MV-4-11 (cell line): ENCODE results near the gene NF1.
"Not testable (repeated sequence)": the region's sequence is repeated elsewhere in the genome, so short reads cannot be mapped to it uniquely, and the experiment has no call there.

ENCODE experiments used
- DNase-seq: peaks from one replicate; lab custom pipeline; 2025; lab: John Stamatoyannopoulos, UW

The NF1 gene

GRCh38 chr17:31132977-31133376 is 38.2 kb downstream of the NF1 start:
- DNase-seq: no peak

DNA sequence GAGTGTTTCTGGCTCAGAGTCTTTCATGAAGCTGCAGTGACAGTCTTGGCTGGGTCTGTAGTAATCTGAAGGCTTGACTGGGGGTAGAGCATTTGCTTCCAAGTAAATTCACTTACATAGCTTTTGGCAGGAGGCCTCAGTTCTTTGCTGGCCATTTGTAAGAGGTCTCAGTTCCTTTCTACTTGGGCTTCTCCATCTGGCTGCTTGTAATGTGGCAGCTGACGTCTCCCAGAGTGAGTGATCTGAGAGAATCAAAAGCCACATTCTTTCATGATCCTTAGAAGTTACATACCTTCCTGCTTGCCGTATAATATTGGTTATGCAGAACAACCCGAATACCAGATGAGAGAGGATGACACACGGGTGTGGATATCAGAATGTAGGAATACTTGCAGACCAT is 39.8 kb downstream of the NF1 start:
- DNase-seq: no peak

DNA sequence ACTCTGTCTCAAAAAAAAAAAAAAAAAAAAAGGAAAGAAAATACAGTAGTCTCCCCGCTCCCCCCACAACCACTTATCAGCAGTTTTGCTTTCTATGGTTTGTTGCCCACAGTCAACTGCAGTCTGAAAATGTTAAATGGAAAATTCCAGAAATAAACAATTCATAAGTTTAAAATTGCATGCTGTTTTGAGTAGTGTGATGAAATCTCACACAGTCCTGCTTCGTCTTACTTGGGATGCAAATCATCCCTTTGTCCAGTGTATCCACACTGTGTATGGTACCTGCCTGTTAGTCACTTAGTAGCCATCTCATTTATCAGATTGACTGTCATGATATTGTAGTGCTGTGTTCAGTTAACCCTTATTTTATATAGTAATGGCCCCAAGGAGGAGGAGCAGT is 41.5 kb downstream of the NF1 start:
- DNase-seq: no peak

DNA sequence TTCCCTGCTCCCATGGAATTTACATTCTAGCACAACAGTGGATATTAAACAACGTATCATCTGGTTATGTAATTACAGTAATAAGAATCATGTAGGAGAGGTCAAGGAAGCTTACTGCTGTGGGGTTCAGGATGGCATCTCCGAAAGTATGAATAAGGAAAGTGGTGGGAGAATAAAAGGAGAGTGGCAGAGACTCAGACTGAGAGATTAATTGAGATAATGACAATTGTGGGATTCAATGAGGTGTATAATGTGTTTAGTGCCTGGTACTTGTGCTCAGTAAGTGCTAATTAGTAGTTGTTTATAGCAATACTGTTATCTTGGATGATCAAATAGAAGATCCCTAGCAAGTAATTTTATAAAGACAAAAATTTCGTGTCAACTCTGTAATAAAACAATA is 45.3 kb downstream of the NF1 start:
- no peak for DNase-seq

GRCh38 chr17:31144428-31144827 is 49.7 kb downstream of the NF1 start:
- no peak for DNase-seq

- no peak for DNase-seq
Measured at GRCh38 chr17:31144836-31145235, 50.1 kb downstream of the NF1 start.

- no peak for DNase-seq
Measured at GRCh38 chr17:31147507-31148202, 52.9 kb downstream of the NF1 start.

DNA sequence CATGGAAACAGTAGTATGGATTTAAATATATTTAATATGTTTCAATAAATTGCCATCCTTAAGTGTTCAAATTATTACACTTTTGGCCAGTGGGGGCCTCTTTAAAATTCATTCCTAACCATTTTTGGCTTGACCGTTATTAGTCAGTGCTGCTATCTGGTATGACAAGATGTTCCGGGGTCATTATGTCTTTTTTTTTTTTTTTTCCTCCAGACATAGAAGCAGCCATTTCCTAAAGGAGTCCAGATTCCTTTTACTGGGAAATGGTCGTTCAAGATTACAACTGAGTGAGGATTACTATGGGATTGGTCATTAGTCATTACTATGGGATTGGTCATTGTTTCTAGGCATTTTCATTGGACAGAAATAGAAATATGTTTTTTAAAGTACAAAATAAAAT is 53.4 kb downstream of the NF1 start:
- DNase-seq: no peak

- DNase-seq: no peak
Measured at GRCh38 chr17:31152271-31152670, 57.5 kb downstream of the NF1 start.

DNA sequence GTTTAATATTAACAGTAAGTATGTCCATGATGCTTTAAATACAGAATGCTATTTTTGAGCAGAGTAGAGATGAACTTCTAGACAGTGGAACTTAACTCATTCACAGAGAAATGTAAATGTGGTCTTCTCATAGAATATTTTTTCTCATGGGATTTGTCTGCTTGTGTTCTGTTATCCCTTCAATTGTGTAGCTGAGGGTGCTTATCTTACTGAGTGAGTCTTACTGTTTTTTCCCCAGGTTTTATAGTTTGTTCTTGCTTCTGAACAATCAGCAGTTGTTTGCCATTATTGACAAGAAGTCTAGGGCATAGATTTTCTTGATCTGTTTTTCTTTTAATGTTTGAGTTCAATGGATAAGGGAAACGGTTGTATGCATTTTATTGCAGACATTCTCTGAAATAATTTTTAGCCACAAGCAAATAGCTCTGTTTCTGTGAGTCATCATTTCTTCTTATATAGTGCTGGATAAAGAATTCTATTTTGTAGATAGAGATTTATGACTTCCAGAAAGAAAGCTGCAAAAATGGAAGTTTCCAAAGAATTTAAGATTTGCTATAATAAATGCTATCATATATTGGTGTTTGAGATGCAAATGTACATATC is 60.5 kb downstream of the NF1 start:
- no peak for DNase-seq

GRCh38 chr17:31156326-31156725 is 61.5 kb downstream of the NF1 start:
- DNase-seq: no peak

DNA sequence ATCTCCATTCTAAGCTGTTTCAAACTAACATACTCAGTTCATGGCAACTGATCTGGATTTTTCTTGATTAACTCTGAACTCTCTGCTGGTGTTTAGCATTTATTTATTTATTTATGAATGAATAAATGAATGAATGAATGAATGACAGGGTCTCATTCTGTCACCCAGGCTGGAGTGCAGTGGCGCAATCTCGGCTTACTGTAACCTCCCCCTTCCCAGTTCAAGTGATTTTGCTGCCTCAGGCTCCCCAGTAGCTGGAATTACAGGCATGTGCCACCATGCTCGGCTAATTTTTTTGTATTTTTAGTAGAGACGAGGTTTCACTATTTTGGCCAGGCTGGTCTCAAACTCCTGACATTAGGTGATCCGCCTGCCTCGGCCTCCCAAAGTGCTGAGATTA is 62.1 kb downstream of the NF1 start:
- not testable (repeated sequence) for DNase-seq

DNA sequence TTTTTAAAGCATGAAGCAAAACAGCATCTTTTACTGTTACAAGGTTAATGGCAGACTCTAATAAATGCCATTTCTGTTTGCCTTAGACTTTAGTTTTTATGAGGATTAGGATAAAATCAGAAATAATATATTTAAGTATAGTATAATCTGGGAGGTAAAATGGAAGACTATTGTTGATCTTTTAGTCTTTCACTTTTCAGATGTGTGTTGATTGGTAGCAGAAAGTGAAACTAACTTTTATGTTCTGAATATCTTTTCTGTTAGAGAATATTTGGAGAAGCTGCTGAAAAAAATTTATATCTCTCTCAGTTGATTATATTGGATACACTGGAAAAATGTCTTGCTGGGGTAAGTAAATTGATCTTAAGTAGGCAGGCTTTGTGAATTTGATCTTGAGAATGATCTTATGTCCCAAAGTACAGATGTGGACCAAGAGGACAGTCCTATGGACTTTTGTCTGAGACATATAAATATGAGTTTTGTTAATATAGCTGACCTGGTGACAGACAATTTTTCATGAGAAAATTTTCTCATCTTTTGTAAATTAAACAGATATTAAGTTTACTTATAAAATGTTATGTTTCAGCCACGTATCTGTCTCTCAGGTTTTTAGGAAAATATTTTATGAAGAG is 64.1 kb downstream of the NF1 start:
- no peak for DNase-seq

DNA sequence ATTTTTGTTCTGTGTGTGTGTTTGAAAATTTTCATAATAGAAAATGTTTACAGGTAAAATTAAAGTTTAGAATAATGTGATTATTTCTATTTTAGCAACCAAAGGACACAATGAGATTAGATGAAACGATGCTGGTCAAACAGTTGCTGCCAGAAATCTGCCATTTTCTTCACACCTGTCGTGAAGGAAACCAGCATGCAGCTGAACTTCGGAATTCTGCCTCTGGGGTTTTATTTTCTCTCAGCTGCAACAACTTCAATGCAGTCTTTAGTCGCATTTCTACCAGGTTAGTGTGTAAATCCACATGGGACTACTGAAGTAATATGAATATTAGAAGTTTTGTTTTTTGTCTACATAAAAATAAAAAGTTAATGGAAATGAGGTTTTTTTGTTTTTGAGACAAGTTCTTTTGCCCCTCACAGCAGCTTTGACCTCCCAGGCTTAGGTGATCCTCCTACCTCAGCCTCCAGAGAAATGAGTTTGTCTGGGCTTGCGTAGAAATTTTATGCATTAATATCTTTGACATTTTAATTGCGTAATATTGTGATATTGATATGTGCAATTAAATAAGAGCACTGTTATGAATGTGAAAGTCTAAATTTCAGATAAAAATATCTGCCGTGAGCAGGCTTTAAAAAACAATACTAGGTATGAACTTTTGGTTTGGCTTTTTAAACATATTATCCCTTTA is 68.5 kb downstream of the NF1 start:
- DNase-seq: no peak

GRCh38 chr17:31167111-31167510 is 72.3 kb downstream of the NF1 start:
- DNase-seq: no peak

GRCh38 chr17:31171701-31172100 is 76.9 kb downstream of the NF1 start:
- DNase-seq: no peak

DNA sequence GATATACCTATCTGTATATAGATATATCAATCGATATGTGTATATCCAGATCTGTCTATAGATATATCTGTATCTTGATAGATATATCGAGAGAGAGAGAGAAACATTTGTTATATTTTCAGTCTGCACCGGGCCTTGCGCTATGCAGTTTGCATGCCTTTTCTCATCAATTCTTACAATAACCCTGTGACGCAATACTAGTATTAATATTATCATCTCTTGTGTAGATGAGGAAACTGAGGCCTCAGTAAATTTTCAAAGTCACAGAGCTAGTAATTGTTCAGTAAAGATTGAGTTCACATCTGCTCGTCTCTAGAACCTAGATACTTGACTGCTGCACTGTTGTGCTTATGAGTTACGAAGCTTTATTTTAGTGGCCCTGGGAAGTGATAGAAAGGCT is 77.6 kb downstream of the NF1 start:
- no peak for DNase-seq

DNA sequence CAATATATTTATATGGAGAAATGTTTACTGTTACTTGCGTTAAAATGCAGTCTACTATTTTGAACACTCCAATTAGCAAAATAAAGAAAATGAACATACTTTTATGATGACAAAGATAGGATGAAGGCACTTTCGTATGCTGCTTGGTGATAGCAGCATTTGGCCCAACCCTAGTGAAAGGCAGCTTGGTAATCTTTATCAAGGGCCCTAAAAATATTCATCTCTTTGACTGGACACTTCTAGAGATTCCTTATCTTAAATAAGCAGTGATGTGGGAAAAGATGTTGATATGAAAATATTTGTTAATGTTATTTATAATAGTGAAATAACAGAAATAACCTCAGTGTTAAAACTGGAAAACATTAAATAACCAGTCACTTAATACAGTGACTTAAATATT is 79.4 kb downstream of the NF1 start:
- DNase-seq: no peak

GRCh38 chr17:31175237-31175636 is 80.5 kb downstream of the NF1 start:
- DNase-seq: no peak

- DNase-seq: not testable (repeated sequence)
Measured at GRCh38 chr17:31176143-31176542, 81.4 kb downstream of the NF1 start.

- not testable (repeated sequence) for DNase-seq
Measured at GRCh38 chr17:31178951-31179350, 84.2 kb downstream of the NF1 start.

DNA sequence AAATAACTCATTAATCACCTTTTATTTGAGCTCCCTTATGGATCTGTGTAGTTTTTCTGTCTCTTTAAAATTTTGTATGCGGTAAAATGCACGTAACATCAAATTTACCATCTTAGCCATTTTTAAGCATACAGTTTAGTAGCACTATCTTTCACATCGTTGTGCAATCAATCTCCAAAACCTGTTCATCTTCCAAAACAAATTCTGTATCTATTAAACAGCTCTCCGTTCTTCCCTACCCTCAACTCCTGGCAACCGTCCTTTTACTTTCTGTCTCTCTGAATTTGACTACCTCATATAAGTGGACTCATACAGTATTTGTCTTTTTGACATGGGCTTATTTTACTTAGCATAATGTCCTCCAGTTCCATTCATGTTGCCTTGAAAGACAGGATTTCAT is 100.5 kb downstream of the NF1 start:
- no peak for DNase-seq

GRCh38 chr17:31198026-31198425 is 103.2 kb downstream of the NF1 start:
- DNase-seq: no peak
